ENCODE data around the gene SPAST. TPM values are rescaled to one million over a fixed set of nuclear protein-coding genes. Genes with fewer than 3 reads are reported as not detected.

Gene SPAST
- total RNA-seq, 1 donor from 2014 or later = 8.7 TPM

DNA sequence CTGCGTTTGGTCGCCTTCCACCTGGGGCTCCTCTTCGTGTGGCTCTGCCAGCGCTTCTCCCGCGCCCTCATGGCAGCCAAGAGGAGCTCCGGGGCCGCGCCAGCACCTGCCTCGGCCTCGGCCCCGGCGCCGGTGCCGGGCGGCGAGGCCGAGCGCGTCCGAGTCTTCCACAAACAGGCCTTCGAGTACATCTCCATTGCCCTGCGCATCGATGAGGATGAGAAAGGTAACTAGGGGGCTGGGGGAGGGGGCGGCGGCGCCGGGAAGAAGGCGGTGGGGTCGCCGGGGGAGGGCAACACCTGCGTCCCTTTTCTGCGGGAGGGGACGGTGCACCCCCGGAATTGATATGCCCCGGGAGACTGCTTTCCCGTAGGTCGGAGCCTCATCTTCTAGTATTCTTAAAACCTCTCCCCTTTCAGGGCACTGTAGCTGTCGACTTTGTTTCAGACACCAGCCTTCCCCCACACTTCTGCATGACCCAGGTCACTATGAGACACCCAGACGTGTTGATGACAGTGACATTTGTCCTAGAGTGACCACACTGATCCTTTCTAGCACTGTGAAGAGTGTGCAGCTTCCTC, 755 bp downstream of the SPAST start:
- TF ChIP-seq CTCF (IDR thresholded peaks at IDR 0.05; ENCODE audit: borderline replicate concordance) = no peak
- Histone ChIP-seq H3K9me3 (replicated peaks) (no peaks in the 10 kb centered on the region), H3K4me1 (peaks cover 52% of the 10 kb centered on the region), H3K4me3 (peak overlapping the region; percentile 91), H3K27ac (replicated peaks) (peak overlapping the region; percentile 96), H3K36me3 (no peaks in the 10 kb centered on the region), H3K27me3 (ENCODE audit: low read depth) (no peaks in the 10 kb centered on the region)
- intact Hi-C loops (cut with micrococcal nuclease) = no loop called here
- no peak for DNase-seq

- H3K27ac ChIP-seq (replicated peaks) = peak overlapping the region; percentile 96
- no peaks in the 10 kb centered on the region for H3K9me3 ChIP-seq (replicated peaks)
- DNase-seq = no peak
- H3K36me3 ChIP-seq = no peaks in the 10 kb centered on the region
- intact Hi-C loops (cut with micrococcal nuclease) = no loop called here
- TF ChIP-seq CTCF (IDR thresholded peaks at IDR 0.05; ENCODE audit: borderline replicate concordance) = no peak
- H3K4me3 ChIP-seq = peak overlapping the region; percentile 91
- H3K4me1 ChIP-seq = peaks cover 52% of the 10 kb centered on the region
- H3K27me3 ChIP-seq (ENCODE audit: low read depth) = no peaks in the 10 kb centered on the region
These were observed 1.4 kb downstream of the SPAST start for GRCh38 chr2:32064713-32065112.

DNA sequence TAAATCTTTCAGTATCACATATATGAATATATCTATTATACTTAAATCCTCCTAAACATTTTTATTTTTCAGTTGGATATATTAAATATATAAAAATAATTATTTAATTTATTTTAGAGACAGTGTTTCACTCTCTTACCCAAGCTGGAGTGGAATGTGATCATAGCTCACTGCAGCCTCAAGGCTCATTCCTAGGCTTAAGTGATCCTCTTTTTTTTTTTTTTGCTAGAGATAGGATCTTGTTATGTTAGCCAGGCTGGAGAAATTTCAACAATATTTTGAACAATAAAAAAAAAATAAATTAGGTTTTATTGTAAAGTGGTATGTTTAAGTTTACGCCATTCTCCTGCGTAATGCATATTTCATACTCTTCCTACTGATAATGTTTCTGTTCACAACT, 4.2 kb downstream of the SPAST start:
- Histone ChIP-seq H3K9me3 (replicated peaks) (no peaks in the 10 kb centered on the region), H3K27me3 (ENCODE audit: low read depth) (no peaks in the 10 kb centered on the region), H3K27ac (replicated peaks) (no peak overlapping the region), H3K4me3 (no peak overlapping the region), H3K4me1 (peaks cover 49% of the 10 kb centered on the region), H3K36me3 (peaks cover 7% of the 10 kb centered on the region)
- no peak for TF ChIP-seq CTCF (IDR thresholded peaks at IDR 0.05; ENCODE audit: borderline replicate concordance)
- DNase-seq = no peak
- intact Hi-C loops (cut with micrococcal nuclease) = no loop called here

DNA sequence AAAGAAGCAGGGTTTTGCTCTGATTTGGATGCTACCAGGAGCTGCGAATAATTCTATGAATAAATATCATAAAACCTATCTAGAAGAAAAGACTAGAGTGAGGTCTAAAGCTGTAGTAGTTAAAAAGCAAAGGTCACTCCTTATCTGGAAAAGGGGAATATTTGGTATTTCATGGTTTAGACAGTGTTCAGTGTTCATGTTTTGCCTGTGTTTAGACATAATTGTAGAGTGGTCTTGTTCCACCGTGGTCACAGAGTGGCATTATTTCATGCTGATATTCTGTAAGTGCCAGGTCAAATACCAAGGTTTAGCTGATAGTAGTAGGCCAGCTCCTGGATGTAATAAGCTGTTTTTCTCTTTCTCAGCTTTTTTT, 10.8 kb downstream of the SPAST start:
- H3K9me3 ChIP-seq (replicated peaks) = no peaks in the 10 kb centered on the region
- intact Hi-C loops (cut with micrococcal nuclease) = no loop called here
- H3K36me3 ChIP-seq = peaks cover 22% of the 10 kb centered on the region
- no peaks in the 10 kb centered on the region for H3K27me3 ChIP-seq (ENCODE audit: low read depth)
- no peak for DNase-seq
- H3K4me3 ChIP-seq = no peak overlapping the region
- no peak overlapping the region for H3K27ac ChIP-seq (replicated peaks)
- H3K4me1 ChIP-seq = peaks cover 14% of the 10 kb centered on the region
- TF ChIP-seq CTCF (IDR thresholded peaks at IDR 0.05; ENCODE audit: borderline replicate concordance) = no peak

DNA sequence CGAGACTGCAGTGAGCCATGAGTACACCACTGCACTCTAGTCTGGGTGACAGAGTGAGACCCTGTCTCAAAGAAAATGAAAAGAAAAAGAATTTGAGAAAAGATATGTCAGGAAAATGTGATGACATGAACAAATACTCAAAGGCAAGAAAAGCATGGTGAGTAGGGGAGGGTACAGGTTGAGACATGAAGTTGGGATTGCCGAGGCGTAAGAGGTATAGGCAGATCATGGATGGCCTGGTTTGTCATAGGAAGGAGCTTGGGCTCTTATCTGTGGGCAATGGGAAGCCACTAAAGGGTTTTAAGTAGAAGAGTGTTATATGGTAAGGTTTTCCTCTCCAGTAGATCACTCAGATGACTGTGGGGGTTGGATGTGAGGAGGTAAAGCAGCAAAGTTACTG, 32.3 kb downstream of the SPAST start:
- Histone ChIP-seq H3K9me3 (replicated peaks) (no peaks in the 10 kb centered on the region), H3K4me3 (no peak overlapping the region), H3K27ac (replicated peaks) (no peak overlapping the region), H3K27me3 (ENCODE audit: low read depth) (no peaks in the 10 kb centered on the region), H3K36me3 (peaks cover 22% of the 10 kb centered on the region), H3K4me1 (no peaks in the 10 kb centered on the region)
- no peak for TF ChIP-seq CTCF (IDR thresholded peaks at IDR 0.05; ENCODE audit: borderline replicate concordance)
- intact Hi-C loops (cut with micrococcal nuclease) = no loop called here
- DNase-seq = no peak
